K562 (cell line): ENCODE data around the gene RBSN. TPM values are rescaled to one million over a fixed set of nuclear protein-coding genes. Genes with fewer than 3 reads are reported as not detected.

ENCODE experiments used
- ATF6 ChIP-seq: sonication (generic); formaldehyde crosslinking; IDR thresholded peaks from 2 replicates; pipeline ENCODE4 v1.4.0; 2020; ENCODE audit warnings: mild to moderate bottlenecking, missing genetic modification reagents
- ESRRA ChIP-seq: fragments of 450-650 bp; IDR thresholded peaks from 2 replicates; pipeline ENCODE4 v1.6.1; 2014; ENCODE audit warnings: low read depth, mild to moderate bottlenecking, moderate library complexity, borderline replicate concordance
- EWSR1 ChIP-seq: fragments of 450-650 bp; IDR thresholded peaks from 2 replicates; pipeline ENCODE4 v1.6.1; 2018; ENCODE audit warnings: borderline replicate concordance, mild to moderate bottlenecking, low read depth, moderate library complexity; ENCODE audit not compliant: partially characterized antibody
- FOXK1 ChIP-seq: sonication (generic); formaldehyde crosslinking; IDR thresholded peaks from 2 replicates; pipeline ENCODE4 v1.8.0; 2022; ENCODE audit warnings: missing genetic modification reagents, mild to moderate bottlenecking, borderline replicate concordance
- MAFF ChIP-seq: IDR thresholded peaks from 2 replicates; pipeline ENCODE4 v1.6.1; 2012; ENCODE audit warnings: low read length, improper control_type of control experiment
- MECOM ChIP-seq: fragments of 250-450 bp; sonication (Bioruptor Pico); IDR thresholded peaks from 2 replicates; pipeline ENCODE4 v1.8.0; 2022; ENCODE audit warnings: inconsistent platforms
- MNT ChIP-seq, 2 experiments: fragments of 450-650 bp; conservative IDR thresholded peaks; 2 replicates each; pipeline ENCODE4 v1.6.1; 2017; ENCODE audit warnings: mild to moderate bottlenecking in 2 of 2, moderate library complexity in 2 of 2
- PREB ChIP-seq: sonication (generic); formaldehyde crosslinking; IDR thresholded peaks from 2 replicates; pipeline ENCODE4 v1.8.1; 2023; ENCODE audit warnings: mild to moderate bottlenecking, missing genetic modification reagents
- RBM22 ChIP-seq: fragments of 200-400 bp; formaldehyde crosslinking; IDR thresholded peaks from 2 replicates; pipeline ENCODE4 v1.6.1; 2018; ENCODE audit warnings: low read length, low read depth; ENCODE audit not compliant: poor library complexity, severe bottlenecking
- TFAP4 ChIP-seq: sonication (generic); formaldehyde crosslinking; IDR thresholded peaks from 2 replicates; pipeline ENCODE4 v1.8.0; 2022; ENCODE audit warnings: missing genetic modification reagents, mild to moderate bottlenecking, moderate library complexity, borderline replicate concordance
- TOE1 ChIP-seq, 2 experiments: fragments of 450-650 bp in 1 of 2; sonication (generic) in 1 of 2; formaldehyde crosslinking in 1 of 2; IDR thresholded peaks; 2 replicates each; pipeline versions ENCODE4 v1.7.1 to v1.8.0; 2016 to 2022; ENCODE audit warnings: borderline replicate concordance in 2 of 2, mild to moderate bottlenecking in 2 of 2, antibody characterized with exemption in 1 of 2, inconsistent platforms in 1 of 2, low read depth in 1 of 2, missing genetic modification reagents in 1 of 2, moderate library complexity in 1 of 2
- ZFP36 ChIP-seq: fragments of 150-350 bp; IDR thresholded peaks from 2 replicates; pipeline ENCODE4 v1.6.1; 2018; ENCODE audit warnings: low read length, low read depth; ENCODE audit not compliant: partially characterized antibody
- ZNF639 ChIP-seq, 2 experiments: fragments of 200-800 bp in 1 of 2; sonication (Bioruptor generic) in 1 of 2; sonication (generic) in 1 of 2; formaldehyde crosslinking in 1 of 2; IDR thresholded peaks in 1 of 2; conservative IDR thresholded peaks in 1 of 2; 2 replicates each; pipeline versions ENCODE4 v1.5.0 to v1.6.1; 2016 to 2020; ENCODE audit warnings: missing compliant biosample characterization in 1 of 2, missing genetic modification characterization in 1 of 2, missing genetic modification reagents in 1 of 2
- ZNF766 ChIP-seq: fragments of 200-800 bp; sonication (Bioruptor generic); conservative IDR thresholded peaks from 2 replicates; pipeline ENCODE4 v1.6.1; 2016; ENCODE audit warnings: missing genetic modification characterization, missing compliant biosample characterization
- polyA plus RNA-seq, 8 experiments: library from polyadenylated mRNA; depleted of rRNA in 4 of 8; stranded (reverse) in 5 of 8; unstranded in 3 of 8; fragments of >200 nt; fragmentation: Nextera tagmentation in 2 of 8; fragmentation: Illumina TruSeq in 1 of 8; extraction: Ambion mirVana in 2 of 8; extraction: Trizol in 1 of 8; gene quantifications; 2 replicates each; pipeline versions ENCODE4 v1.2.1 to v1.2.3, GENCODE V29; 2011 to 2014; ENCODE audit warnings: inconsistent platforms in 1 of 8, missing spikeins in 1 of 8
- total RNA-seq, 7 experiments: library from RNA; depleted of rRNA in 6 of 7; stranded (reverse); fragments of >200 nt in 6 of 7; fragmentation: Illumina TruSeq in 2 of 7; extraction: Trizol in 2 of 7; gene quantifications; 2 replicates each; pipeline versions ENCODE4 v1.2.1 to v1.2.3, GENCODE V29; 2011 to 2021; ENCODE audit warnings: low replicate concordance in 1 of 7

The RBSN gene
- total and polyA plus RNA-seq, 9 of the 15 experiments (the other 6 are each of a cell fraction or from before 2014, with no cell fraction given), result 2.9 to 19.6 (median 15.0) TPM

- TF ChIP-seq TFAP4, result peak; percentile 39; the same call in 1 of the 2 replicates
- TF ChIP-seq MECOM, result no peak
- TF ChIP-seq ESRRA, result no peak
- peak; percentile 33 for TF ChIP-seq ZFP36
- no peak for TF ChIP-seq MNT (conservative IDR thresholded peaks at IDR 0.05)
- no peak for TF ChIP-seq EWSR1
- TF ChIP-seq FOXK1 (CRISPR knock-in tag), result no peak
- TF ChIP-seq ATF6 (CRISPR knock-in tag), result 0 out of 2 replicates have a peak, but pooled peaks have one; percentile 7
- no peak for TF ChIP-seq TOE1 (IDR thresholded peaks at IDR 0.05; ENCODE audit: borderline replicate concordance)
- TF ChIP-seq TOE1 (CRISPR knock-in tag; IDR thresholded peaks at IDR 0.05; ENCODE audit: borderline replicate concordance, low read depth), result 0 out of 2 replicates have a peak, but pooled peaks have one; percentile 19
- peak; percentile 81; the same call in 1 of the 2 replicates for TF ChIP-seq PREB (CRISPR knock-in tag)
- no peak for TF ChIP-seq MAFF
- TF ChIP-seq ZNF639 (CRISPR knock-in tag; conservative IDR thresholded peaks at IDR 0.05 in 1 of 2, IDR thresholded peaks at IDR 0.05 in 1 of 2), result no peak
- 0 out of 2 replicates have a peak, but pooled peaks have one; percentile 70 for TF ChIP-seq ZNF766 (CRISPR knock-in tag)
- TF ChIP-seq RBM22, result no peak
Observed at GRCh38 chr3:15064299-15064834, 34.6 kb downstream of the RBSN start (continued).
